Lower leg skin (tissue), 4 donors: ENCODE measurements around the gene DSP. TPM values are rescaled to one million over a fixed set of nuclear protein-coding genes. Genes with fewer than 3 reads are reported as not detected.

Experiments used
- DNase-seq, 2 donors: peaks; one replicate each; pipeline ENCODE4 v3.0.0-alpha.2; 2019; ENCODE audit warnings: low spot score in 2 of 2
- H3K4me3 ChIP-seq: fragments of 200-600 bp; sonication (generic); 2 replicates; pipeline ENCODE4 v1.5.1; 2017; ENCODE audit warnings: mild to moderate bottlenecking, low read depth; ENCODE audit not compliant: poor library complexity, severe bottlenecking
- POLR2A ChIP-seq, 2 donors: fragments of 450-650 bp; IDR thresholded peaks; one replicate each; pipeline ENCODE4 v1.6.1; 2016 to 2017; ENCODE audit warnings: antibody characterized with exemption in 2 of 2, mild to moderate bottlenecking in 1 of 2, moderate library complexity in 1 of 2
- WGBS, 2 donors: methylation state at CpG; one replicate each; pipeline ENCODE4 v1.1.5; 2018; 5-methylcytosine and 5-hydroxymethylcytosine counted together
- intact Hi-C: fragments of 100-400 bp; cut with DNase I; formaldehyde crosslinking; loops from one replicate; pipeline ENCODE4 v1.15.0; 2023; ENCODE audit warnings: low total_unique reads
- total RNA-seq, 4 donors: library from RNA; depleted of rRNA; stranded (reverse); fragments of >200 nt; gene quantifications; one replicate each; pipeline ENCODE4 v1.1.0, GENCODE V29; 2016
- TF ChIP-seq, protein P1 (sequence below), 3 donors: fragments of 450-650 bp; IDR thresholded peaks; one replicate each; pipeline ENCODE4 v1.5.1; 2016; ENCODE audit warnings: antibody characterized with exemption in 3 of 3, mild to moderate bottlenecking in 3 of 3, moderate library complexity in 2 of 3

Gene DSP
- total RNA-seq, 4 donors from 2014 or later, result 2,143 to 2,497 (median 2,321) TPM

DNA sequence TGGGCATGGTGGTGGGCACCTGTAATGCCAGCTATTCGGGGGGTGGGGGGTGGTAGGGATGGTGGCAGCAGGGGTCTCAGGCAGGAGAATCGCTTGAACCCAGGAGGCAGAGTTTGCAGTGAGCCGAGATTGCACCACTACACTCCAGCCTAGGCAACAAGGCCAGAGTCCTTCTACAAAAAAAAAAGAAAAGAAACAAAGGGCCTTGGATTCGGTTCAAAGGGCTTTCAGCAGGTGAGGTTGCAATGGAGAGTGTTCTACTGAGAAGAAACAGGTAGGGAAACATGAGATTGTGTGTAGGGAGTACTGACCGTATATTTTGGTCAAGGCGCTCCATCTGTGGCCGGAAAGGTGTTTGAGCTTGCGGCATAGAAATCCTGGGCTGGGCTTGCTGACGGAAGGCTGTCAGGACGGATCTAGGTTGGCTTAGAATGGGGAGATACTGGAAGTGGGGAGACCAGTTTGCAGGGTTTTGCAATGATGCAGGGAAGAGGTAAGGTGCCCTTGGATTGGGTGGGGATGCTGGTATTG is 40.7 kb upstream of the DSP start:
- no peak for DNase-seq
- intact Hi-C loops, result no loop called here
- 77 to 82% methylated on average over 10 of the region's 10 CpGs for WGBS, 2 donors
- no peak overlapping the region for H3K4me3 ChIP-seq
- TF ChIP-seq, protein P1, sequence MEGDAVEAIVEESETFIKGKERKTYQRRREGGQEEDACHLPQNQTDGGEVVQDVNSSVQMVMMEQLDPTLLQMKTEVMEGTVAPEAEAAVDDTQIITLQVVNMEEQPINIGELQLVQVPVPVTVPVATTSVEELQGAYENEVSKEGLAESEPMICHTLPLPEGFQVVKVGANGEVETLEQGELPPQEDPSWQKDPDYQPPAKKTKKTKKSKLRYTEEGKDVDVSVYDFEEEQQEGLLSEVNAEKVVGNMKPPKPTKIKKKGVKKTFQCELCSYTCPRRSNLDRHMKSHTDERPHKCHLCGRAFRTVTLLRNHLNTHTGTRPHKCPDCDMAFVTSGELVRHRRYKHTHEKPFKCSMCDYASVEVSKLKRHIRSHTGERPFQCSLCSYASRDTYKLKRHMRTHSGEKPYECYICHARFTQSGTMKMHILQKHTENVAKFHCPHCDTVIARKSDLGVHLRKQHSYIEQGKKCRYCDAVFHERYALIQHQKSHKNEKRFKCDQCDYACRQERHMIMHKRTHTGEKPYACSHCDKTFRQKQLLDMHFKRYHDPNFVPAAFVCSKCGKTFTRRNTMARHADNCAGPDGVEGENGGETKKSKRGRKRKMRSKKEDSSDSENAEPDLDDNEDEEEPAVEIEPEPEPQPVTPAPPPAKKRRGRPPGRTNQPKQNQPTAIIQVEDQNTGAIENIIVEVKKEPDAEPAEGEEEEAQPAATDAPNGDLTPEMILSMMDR (IDR thresholded peaks at IDR 0.05), result no peak
- TF ChIP-seq POLR2A (IDR thresholded peaks at IDR 0.05), result no peak

DNA sequence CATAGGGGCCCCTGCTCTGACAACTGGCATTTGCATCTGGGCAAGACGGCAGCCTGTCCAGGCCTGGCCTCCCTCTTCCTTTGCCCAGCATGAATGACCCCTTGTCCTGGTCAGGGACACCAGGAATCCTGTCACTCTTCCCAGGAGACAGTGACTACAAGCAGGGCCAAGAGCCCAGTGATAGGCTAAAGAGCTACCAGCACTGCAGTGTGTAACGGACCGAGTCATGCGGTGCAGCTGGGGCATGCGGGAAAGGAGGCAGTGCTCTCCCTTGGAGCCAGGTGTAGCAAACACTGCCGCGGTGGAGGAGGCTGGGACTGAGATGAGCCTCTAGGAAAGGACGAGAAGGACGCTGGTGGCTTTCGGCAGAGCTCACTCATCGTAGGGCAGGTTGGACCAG is 38.7 kb upstream of the DSP start:
- DNase-seq, result no peak
- TF ChIP-seq, protein P1 (IDR thresholded peaks at IDR 0.05), result no peak
- no peak for TF ChIP-seq POLR2A (IDR thresholded peaks at IDR 0.05)
- WGBS, 2 donors, result 84 to 89% methylated on average over 11 of the region's 11 CpGs
- H3K4me3 ChIP-seq, result no peak overlapping the region
- intact Hi-C loops, result no loop called here

DNA sequence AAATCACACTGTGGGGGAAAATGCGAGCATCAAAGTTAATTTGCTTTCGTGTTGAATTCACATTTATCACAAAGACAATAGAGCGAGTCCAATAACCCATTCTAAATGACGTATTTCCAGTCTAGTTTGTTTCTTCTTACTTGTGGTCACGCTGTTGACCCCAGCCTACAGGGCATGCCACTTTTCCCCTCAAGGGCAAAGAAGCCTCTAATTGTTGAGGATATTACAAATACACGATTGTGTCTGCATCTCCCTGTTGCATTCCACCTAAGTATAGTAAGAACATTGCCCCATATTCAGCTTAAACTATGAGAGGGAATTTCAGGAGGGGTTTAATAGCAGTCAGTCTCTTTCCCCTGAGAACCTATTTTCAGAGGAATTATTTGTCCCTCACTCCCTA is 37.4 kb upstream of the DSP start:
- TF ChIP-seq, protein P1 (IDR thresholded peaks at IDR 0.05), result no peak
- TF ChIP-seq POLR2A (IDR thresholded peaks at IDR 0.05), result no peak
- H3K4me3 ChIP-seq, result no peak overlapping the region
- intact Hi-C loops, result no loop called here
- no peak for DNase-seq
- WGBS, 2 donors, result 74 to 86% methylated on average over 6 of the region's 6 CpGs

DNA sequence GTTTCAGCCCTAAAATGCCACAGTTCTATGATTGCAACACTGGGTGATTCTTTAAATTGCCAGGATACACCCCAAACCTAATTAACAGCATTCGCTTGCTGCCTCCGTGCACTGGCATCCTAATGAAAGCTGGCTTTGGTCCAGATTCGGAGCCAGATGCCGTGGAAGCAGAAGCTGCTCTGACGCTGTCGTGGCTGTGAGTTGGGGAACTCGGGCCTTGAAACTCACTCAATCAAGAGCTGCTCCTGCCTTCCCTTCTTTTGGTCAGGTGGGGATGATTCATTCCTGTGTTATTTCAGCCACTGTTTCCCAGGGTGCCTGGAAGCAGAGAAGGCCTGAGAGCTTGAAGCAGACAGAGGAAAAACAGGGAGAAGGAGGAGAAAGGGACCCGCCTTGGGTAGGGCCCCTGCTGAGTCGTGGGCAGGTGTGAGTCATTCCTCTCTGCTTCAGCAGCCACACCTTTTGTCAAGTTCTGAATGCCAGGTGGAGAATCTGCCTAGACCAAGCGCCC is 36.2 kb upstream of the DSP start:
- TF ChIP-seq POLR2A (IDR thresholded peaks at IDR 0.05), result no peak
- TF ChIP-seq, protein P1 (IDR thresholded peaks at IDR 0.05), result no peak
- peak in 1 of 2 donors; percentile 74 for DNase-seq
- 11 to 18% methylated on average over 10 of the region's 10 CpGs for WGBS, 2 donors
- intact Hi-C loops, result no loop called here
- no peak overlapping the region for H3K4me3 ChIP-seq

DNA sequence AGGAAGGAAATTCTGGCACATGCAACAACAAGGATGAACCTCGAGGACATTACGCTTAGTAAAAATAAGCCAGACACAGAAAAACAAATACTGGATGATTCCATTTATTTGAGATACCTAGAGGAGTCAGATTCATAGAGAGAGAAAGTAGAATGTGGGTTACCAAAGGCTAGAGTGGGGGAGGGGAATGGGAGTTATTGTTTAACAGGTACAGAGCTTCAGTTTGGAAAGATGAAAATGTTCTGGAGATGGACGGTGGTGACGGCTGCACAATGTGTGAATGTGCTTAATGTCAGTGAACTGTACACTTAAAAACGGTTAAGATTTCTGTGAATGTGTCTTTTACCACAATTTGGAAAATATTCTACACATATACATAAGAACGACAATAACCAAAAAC is 33.9 kb upstream of the DSP start:
- DNase-seq, result no peak
- intact Hi-C loops, result no loop called here
- WGBS, 2 donors, result 92 to 94% methylated on average over 6 of the region's 6 CpGs
- TF ChIP-seq, protein P1 (IDR thresholded peaks at IDR 0.05), result no peak
- no peak for TF ChIP-seq POLR2A (IDR thresholded peaks at IDR 0.05)
- H3K4me3 ChIP-seq, result no peak overlapping the region

DNA sequence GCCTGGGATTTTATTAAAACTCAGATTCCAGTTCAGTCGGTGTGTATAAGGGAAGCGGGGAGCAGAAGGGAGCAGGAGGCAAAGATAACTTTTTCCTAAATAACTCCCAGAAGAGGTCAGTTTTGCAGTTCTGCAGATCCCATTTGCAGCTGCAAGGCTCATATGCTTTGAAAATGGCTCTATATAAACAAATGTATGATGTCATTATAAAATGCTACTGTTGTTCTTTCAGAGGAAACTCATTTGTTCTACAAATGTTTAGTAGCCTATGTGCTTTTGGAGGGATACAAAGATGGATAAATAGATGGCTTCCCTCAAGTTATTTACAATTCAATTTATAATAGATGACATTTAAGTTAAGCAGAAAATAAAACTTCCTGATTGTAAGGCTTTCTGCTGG is 29.2 kb upstream of the DSP start:
- WGBS, 2 donors, result 70 to 77% methylated on average over 2 of the region's 2 CpGs
- DNase-seq, result no peak
- TF ChIP-seq, protein P1 (IDR thresholded peaks at IDR 0.05), result no peak
- no peak for TF ChIP-seq POLR2A (IDR thresholded peaks at IDR 0.05)
- no peak overlapping the region for H3K4me3 ChIP-seq
- intact Hi-C loops, result no loop called here
